Muscle layer of duodenum (tissue), 2 donors: ENCODE measurements around the gene TRIOBP.
A peak's percentile ranks its signal among the peaks of the same experiment; 100 is the strongest.

Source experiments
- H3K27ac ChIP-seq: one replicate; pipeline ENCODE4 v1.7.0; 2013; ENCODE audit warnings: mild to moderate bottlenecking, low read length
- H3K27me3 ChIP-seq: one replicate; pipeline ENCODE4 v1.7.0; 2013; ENCODE audit warnings: low read depth, mild to moderate bottlenecking, control low read depth, low read length
- H3K36me3 ChIP-seq, 2 donors: one replicate each; pipeline ENCODE4 v1.7.0; 2013; ENCODE audit warnings: low read length in 2 of 2, control low read depth in 1 of 2, mild to moderate bottlenecking in 1 of 2; ENCODE audit not compliant: insufficient read depth in 2 of 2, control insufficient read depth in 1 of 2
- H3K4me1 ChIP-seq, 2 donors: one replicate each; pipeline ENCODE4 v1.7.0; 2013; ENCODE audit warnings: low read length in 2 of 2, mild to moderate bottlenecking in 2 of 2, control low read depth in 1 of 2, moderate library complexity in 1 of 2; ENCODE audit not compliant: insufficient read depth in 2 of 2, control insufficient read depth in 1 of 2
- H3K4me3 ChIP-seq, 2 donors: one replicate each; pipeline ENCODE4 v1.7.0; 2013; ENCODE audit warnings: low read length in 2 of 2, low read depth in 1 of 2, mild to moderate bottlenecking in 1 of 2
- H3K9me3 ChIP-seq, 2 donors: one replicate each; pipeline ENCODE4 v1.7.0; 2013; ENCODE audit warnings: low read length in 2 of 2, control low read depth in 1 of 2, mild to moderate bottlenecking in 1 of 2; ENCODE audit not compliant: control insufficient read depth in 1 of 2
- donor health status: healthy.

The TRIOBP gene

DNA sequence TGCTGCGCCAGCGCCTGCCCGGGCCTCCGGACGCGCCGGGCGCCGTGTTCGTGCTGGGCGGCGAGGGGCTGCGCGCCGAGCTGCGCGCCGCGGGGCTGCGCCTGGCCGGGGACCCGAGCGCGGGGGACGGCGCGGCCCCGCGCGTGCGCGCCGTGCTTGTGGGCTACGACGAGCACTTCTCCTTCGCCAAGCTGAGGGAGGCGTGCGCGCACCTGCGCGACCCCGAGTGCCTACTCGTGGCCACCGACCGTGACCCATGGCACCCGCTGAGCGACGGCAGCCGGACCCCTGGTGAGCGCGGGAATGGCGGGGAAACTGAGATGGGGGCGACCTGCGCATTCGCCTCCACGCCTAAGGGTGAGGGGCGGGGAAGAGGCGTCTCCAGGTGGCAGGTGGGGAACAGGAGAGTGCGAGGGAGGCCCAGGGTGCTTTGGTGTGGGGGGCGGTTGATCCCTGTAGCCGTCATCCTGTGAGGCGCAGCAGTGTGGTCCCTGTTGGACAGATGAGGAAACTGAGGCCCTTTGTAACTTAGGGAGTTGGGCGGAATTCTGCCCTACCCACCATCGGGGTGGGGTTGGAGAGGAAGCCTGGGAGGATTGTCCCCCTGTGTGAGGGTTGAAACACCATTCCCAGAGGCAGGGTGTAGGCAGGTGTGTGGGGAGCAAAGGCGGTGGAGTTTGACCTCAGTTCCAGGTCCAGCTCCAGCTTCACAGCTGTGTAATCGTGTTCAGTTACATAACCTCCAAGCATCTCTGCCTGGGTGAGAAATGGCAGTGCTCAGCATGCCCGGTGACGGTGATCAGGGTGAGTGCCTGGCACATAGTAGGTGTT lies 37.6 kb upstream of the TRIOBP start:
- Histone ChIP-seq H3K9me3 (no peaks in the 10 kb centered on the region), H3K36me3 (no peaks in the 10 kb centered on the region), H3K27ac (no peak overlapping the region), H3K4me3 (peak overlapping the region; percentile 57 to 72), H3K27me3 (no peaks in the 10 kb centered on the region), H3K4me1 (peaks cover 32 to 37% of the 10 kb centered on the region in 2 donors)

DNA sequence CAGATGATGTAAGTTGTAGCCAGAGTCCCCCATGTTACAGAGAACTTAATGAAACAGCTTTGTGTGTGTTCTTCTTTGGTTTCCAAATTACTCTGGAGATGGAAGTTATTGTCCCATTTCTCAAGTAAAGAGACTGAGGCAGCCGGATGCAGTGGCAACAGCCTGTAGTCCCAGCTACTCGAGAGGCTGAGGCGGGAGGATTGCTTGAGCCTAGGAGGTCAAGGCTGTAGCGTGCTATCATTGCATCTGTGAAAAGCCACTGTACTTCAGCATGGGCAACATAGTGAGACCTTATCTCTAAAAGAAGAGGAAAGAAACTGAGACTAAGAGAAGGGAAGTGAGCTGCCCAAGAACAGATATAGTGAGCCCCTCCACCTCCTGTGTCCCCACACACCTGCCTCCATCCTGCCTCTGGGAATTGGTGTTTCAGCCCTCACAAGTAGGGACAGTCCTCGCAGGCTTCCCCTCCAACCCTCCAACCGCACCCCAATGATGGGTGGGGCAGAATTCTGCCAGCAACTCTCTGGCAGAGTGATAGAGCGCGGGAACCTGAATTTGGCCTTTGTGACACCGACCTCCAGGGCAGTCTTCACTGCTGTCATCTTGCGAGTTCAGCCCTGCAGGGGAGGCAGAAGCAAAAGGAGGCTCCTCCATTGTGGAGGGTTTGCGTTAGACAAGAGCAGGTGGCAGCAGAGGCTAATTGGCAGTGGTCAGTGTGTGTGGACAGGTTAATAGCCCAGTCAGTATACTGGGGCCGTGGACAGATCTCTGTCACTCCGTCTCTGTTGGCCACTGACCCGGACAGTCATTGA lies 36.7 kb upstream of the TRIOBP start:
- Histone ChIP-seq H3K27ac (peak overlapping the region; percentile 34), H3K4me1 (peaks cover 32 to 44% of the 10 kb centered on the region in 2 donors), H3K9me3 (no peaks in the 10 kb centered on the region), H3K4me3 (peak overlapping the region; percentile 57 to 72), H3K27me3 (no peaks in the 10 kb centered on the region), H3K36me3 (no peaks in the 10 kb centered on the region)

DNA sequence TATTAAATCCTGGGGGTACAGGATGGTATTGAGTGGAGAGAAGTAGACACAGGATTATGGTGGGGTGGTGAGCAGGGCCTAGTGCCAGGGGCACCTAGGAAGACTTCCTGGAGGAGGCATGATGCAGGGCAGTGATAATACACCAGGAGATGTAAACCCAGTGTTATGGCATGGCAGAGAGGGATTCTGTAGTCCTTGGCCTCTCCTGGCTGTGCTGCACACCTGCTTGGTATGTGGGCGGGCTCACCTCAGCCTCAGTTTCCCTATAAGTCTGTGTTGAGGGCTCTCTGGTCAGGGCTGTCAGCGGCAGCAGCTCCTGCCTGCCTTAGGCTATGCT lies 36.2 kb upstream of the TRIOBP start:
- Histone ChIP-seq H3K27ac (peak overlapping the region; percentile 34), H3K27me3 (no peaks in the 10 kb centered on the region), H3K36me3 (peaks cover 1 to 2% of the 10 kb centered on the region in 2 donors), H3K9me3 (no peaks in the 10 kb centered on the region), H3K4me3 (peak overlapping the region; percentile 28 to 31), H3K4me1 (peaks cover 32 to 44% of the 10 kb centered on the region in 2 donors)

DNA sequence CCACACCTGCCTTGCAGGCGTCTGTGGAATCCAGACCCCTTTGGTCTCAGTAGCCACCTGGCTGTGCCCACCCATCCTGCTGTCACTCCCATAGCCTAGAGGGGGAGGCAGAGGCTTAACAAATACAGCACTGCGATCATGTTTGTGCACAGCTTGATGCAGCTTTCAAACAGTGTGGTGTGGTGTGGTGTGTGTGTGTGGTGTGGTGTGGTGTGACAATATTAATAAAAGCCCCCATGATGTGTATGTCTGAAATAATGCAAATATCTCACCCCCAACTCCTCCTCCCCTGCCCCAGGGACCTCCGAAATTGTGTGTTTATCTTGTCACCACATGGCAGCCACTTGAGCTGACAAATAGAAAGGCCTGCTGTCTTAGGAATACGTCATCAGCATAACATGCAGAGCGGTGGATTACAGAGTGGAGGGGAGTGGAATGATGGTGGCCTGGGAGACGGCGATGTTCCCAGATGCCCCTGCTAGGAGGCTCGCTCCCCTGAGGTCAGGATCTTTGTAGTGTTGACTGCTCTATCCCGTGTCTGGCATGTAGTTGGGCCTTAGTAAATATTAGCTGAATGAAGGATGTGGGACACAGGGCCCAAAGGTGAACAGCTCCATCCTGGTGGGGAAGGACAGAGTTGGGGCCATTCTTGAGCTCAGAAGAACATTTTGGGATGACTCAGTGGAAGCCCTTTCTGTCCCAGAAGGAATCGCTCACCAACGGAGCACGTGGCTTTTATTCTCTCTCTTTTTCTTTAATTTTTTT lies 35.5 kb upstream of the TRIOBP start:
- peaks cover 32 to 44% of the 10 kb centered on the region in 2 donors for H3K4me1 ChIP-seq
- H3K36me3 ChIP-seq: peaks cover 8% of the 10 kb centered on the region in 2 donors
- no peaks in the 10 kb centered on the region for H3K27me3 ChIP-seq
- H3K9me3 ChIP-seq: no peaks in the 10 kb centered on the region
- peak overlapping the region; percentile 28 to 31 for H3K4me3 ChIP-seq
- peak overlapping the region; percentile 78 for H3K27ac ChIP-seq

DNA sequence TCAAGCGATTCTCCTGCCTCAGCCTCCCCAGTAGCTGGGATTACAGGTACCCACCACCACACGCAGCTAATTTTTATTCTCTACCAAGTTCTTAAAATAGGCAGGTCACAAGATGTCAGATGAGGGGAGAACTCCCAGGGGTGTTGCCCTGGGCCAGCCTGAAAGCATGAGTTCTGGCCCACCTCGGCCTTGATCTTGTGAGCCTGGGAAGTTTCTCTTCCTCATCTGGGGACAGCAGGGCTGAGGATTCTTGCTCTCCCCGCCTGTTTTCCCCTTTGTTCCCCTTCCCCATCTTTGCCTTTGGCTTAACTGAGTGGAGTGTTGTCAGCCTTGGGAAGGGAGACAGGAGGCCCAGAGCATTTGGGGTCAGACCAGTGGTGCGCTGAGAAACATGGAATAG lies 34.8 kb upstream of the TRIOBP start:
- Histone ChIP-seq H3K27me3 (no peaks in the 10 kb centered on the region), H3K27ac (peak overlapping the region; percentile 76), H3K4me1 (peaks cover 32 to 44% of the 10 kb centered on the region in 2 donors), H3K9me3 (no peaks in the 10 kb centered on the region), H3K4me3 (no peak overlapping the region), H3K36me3 (peaks cover 10 to 13% of the 10 kb centered on the region in 2 donors)

DNA sequence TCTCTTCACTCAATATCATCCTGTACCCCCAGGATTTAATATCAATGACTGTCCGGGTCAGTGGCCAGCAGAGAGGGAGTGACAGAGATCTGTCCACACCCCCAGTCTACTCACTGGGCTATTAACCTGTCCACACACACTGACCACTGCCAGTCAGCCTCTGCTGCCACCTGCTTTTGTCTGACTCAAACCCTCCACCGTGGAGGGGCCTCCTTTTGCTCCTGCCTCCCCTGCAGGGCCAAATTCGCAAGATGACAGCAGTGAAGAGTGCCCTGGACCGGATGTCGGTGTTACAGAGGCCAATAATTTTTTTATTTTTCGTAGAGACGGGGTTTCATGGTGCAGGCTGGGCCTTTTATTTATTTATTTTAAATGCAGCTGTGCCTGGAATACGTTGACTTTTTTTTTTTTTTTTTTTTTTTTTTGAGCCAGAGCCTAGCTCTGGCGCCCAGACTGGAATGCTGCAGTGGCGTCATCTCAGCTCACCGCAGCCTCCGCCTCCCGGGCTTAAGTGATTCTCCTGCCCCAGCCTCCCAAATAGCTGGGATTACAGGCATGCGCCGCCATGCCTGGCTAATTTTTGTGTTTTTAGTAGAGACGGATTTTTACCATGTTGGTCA lies 33.2 kb upstream of the TRIOBP start:
- Histone ChIP-seq H3K9me3 (no peaks in the 10 kb centered on the region), H3K4me1 (peaks cover 26 to 38% of the 10 kb centered on the region in 2 donors), H3K27me3 (no peaks in the 10 kb centered on the region), H3K36me3 (peaks cover 10 to 13% of the 10 kb centered on the region in 2 donors), H3K27ac (no peak overlapping the region), H3K4me3 (no peak overlapping the region)

DNA sequence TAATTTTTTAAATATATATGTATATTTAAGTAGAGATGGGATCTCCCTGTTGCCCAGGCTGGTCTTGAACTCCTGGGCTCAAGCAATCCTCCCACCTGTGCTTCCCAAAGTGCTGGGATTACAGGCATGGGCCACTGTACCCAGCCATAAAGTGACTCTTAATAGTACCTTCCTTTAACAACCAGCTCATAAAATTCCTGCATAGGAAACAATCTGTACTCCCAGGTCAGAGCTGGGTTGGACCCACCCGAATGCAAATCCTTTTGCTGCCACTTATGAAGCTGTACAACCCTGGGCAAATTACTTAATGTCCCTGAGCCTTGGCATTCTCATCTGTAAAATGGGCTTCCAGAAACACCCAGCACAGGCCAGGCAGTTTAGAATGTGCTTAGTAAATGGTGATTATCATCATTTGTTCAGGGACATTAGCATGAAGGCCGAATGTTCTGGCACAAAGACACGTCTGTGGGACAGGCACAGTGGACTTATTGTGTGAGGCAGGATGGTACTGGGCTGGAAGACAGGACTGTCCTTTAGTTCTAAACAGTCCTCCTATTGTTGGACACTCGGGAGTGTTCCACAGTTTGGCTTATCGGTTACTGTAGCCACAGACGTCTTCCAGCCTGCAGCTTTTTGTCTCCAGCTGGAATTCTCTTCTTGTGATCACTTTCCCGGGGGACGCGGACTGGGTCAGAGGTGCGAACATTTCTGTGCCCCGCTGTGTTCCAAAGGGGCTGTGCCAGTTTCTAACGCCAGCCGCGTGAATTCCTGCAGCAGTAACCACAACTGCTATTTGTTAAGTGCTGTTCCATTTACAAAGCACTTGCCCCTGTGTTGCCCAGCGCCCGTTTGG lies 32.4 kb upstream of the TRIOBP start:
- Histone ChIP-seq H3K36me3 (peaks cover 10 to 13% of the 10 kb centered on the region in 2 donors), H3K4me3 (no peak overlapping the region), H3K27ac (no peak overlapping the region), H3K9me3 (no peaks in the 10 kb centered on the region), H3K4me1 (peaks cover 26 to 34% of the 10 kb centered on the region in 2 donors), H3K27me3 (no peaks in the 10 kb centered on the region)

DNA sequence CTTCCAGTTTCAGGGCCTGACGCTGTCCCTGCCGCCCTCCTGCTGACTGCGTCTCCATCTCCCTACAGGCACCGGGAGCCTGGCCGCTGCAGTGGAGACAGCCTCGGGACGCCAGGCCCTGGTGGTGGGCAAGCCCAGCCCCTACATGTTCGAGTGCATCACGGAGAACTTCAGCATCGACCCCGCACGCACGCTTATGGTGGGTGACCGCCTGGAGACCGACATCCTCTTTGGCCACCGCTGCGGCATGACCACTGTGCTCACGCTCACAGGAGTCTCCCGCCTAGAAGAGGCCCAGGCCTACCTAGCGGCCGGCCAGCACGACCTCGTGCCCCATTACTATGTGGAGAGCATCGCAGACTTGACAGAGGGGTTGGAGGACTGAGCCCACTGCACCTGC lies 31.4 kb upstream of the TRIOBP start:
- Histone ChIP-seq H3K4me3 (no peak overlapping the region), H3K27me3 (no peaks in the 10 kb centered on the region), H3K27ac (no peak overlapping the region), H3K36me3 (peaks cover 10 to 13% of the 10 kb centered on the region in 2 donors), H3K9me3 (no peaks in the 10 kb centered on the region), H3K4me1 (peaks cover 16 to 24% of the 10 kb centered on the region in 2 donors)

DNA sequence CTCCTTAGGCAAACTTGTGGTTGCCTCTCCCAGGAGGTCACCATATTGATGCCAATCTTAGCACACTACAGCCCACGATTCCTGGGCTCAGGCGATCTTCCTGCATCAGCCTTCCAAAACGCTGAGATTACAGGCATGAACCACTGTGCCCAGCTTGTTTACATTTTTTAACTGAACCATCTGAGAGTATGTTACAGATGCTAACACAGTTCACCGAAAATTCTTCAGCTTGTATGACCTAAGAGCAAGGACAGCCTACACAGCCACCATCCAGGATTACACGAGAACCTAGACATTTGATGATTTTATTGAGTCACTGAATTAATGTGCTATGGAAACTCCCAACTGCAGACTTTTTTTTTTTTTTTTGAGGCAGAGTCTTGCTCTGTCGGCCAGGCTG lies 27.3 kb upstream of the TRIOBP start:
- H3K27ac ChIP-seq: no peak overlapping the region

DNA sequence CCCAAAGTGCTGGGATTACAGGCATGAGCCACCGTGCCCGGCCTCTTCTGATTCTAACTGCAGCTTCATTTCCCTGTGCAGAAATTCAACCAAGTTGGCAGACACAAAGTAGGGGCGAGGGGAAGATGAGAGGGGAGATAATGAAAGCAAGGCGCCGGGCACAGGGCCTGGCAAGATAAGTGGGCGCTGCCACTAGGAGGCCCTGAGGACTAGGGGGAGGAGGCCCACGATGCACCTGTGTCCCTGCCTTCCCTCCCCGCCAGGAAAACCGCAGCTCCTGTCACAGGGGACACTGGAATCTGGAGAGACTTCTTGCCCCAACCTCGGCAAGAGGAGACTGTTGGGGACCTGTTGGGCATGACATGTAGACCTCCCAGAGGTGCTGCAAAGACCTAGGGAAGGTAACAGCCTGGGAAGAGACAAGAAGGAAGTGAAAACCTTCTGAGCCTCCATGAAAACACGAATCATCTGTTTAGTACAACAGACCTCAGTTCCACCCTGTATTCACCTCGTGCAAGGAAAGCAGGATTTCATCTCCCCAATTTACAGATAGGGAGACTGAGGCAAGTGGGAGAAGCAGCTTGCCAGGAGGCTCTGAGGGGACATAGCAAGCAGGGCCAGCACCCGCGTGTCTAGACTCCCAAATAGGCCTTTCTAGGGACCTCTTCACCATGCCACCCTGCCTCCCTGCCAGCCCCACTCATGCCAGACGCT lies 24.5 kb upstream of the TRIOBP start:
- Histone ChIP-seq H3K36me3 (peaks cover 0 to 5% of the 10 kb centered on the region in 2 donors), H3K4me1 (peaks cover 0 to 18% of the 10 kb centered on the region in 2 donors), H3K27ac (no peak overlapping the region), H3K4me3 (no peak overlapping the region), H3K27me3 (no peaks in the 10 kb centered on the region), H3K9me3 (no peaks in the 10 kb centered on the region)

More for the DNA sequence above, 27.3 kb upstream of the TRIOBP start:
- no peaks in the 10 kb centered on the region for H3K9me3 ChIP-seq
- H3K27me3 ChIP-seq: no peaks in the 10 kb centered on the region
- peaks cover 10 to 13% of the 10 kb centered on the region in 2 donors for H3K36me3 ChIP-seq
- no peak overlapping the region for H3K4me3 ChIP-seq
- peaks cover 0 to 17% of the 10 kb centered on the region in 2 donors for H3K4me1 ChIP-seq
